Retina (tissue), 1 donor: Measurements from ENCODE around the gene MEPE.

Experiments
- DNase-seq: peaks from one replicate; pipeline ENCODE4 v3.0.0-alpha.2; 2016

MEPE gene

DNA sequence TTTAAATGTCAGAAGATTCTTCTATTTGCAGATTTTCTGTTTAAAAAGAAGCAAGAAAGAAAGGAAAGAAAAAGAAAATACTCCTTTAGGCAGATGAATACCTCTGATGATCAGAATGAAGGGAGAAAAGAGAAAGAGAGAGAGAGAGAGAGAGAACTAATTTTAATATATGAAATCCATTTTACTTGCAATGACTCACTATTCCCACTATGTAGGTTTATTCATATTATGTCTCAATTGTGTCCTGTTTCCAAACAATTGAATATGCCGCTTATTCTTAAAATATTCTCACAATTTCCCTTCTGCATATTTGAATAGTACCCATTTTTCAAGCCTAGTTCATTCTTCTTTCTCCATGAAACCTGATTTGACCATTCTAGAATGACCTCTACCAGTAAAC, 11.7 kb downstream of the MEPE start:
- DNase-seq: no peak

- no peak for DNase-seq
These were observed 13.5 kb downstream of the MEPE start for GRCh38 chr4:87846226-87846625.

DNA sequence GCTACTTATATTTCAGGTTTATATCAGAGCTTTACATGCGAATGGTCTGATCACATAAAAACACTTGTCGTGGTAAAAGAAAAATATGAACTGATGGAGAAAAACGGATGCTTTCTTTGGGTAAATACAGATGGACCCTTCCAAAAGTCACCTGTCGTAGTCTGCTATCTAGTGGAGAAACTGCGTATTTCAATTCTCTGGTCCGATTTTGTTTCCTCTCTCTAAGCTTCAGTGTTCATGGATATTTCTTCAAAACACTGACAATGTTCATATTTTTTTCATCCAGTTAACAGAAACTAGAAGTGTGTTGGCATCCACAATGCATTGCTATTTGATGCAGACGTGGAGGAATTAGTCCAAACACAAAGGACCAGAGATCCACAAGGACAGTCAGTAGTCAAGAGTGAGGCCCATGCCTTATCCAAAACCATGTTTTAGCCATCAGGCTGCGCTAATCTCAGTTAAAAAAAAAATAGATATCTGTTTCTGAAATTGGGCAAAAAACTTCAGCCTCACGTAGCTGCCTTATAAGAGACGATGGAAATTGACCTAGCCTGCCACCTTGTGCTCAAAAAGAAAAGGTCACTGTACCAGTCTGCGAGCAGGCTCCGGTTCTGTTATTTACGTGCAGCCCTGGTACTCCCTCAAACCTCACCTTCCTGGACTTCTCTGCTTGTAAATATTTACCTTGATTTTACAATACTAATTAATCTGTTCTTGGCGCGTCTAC, 16.0 kb downstream of the MEPE start:
- peak; percentile 67 for DNase-seq

DNA sequence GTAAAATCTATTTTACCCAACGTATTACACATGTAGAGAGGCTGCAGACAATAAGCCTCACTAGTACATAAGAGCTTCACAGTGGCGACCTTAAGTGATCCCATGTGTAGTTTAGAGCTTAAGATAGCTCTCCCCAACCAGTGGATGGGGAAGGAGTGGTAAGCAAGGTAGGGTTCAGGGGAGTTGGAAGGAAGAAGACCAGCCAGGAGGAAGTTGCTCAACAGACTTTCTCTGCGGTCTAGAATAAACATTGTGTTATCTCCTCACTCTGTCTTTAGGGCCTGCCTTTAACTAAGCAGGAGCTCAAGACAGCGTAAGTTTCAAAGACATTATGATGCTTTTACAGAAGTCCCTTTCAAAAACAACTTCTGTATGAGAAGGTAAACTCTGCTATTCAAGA, 16.8 kb downstream of the MEPE start:
- DNase-seq: no peak

- DNase-seq: no peak
These were observed 18.6 kb downstream of the MEPE start for GRCh38 chr4:87851332-87851731.

DNA sequence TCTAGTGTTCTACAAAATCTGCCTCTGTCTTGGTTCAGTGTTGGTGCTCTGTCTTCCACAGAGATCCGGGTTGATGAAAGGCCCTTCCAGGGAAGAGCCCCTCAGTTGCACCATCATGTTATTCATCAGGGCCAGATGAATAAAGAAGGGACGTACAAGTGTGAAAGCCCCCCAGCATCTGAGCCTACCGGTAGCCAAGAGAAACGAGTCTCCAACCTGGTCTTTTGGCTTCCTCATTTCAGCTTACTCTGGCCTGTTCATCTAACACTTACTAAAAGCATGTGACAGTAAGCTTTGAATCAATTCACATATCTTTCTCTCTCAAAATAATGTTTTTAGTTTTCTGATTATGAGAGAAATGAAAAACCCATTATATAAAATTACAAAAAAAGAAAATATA, 19.2 kb downstream of the MEPE start:
- DNase-seq: no peak

- peak; percentile 60 for DNase-seq
These were observed 20.3 kb downstream of the MEPE start for GRCh38 chr4:87853108-87853507.

DNA sequence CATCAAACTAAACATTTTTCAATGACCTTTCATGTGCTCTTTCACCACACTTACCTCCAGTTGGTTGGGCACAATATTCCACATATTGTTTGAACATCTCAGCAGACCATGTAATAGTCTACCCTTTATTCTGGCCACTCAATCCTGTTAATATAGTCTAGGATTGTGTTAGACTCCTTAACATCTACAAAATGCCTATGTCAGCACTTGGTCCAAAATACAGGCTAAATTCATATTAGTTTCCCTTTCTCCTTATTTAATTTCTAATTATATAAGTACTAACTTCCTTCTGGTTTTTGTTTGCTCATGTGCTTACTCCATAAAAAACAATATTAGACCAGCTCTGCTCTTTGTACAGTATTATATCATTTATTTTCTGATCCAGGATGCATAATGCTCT, 21.1 kb downstream of the MEPE start:
- DNase-seq: no peak

GRCh38 chr4:87855559-87855958, 22.8 kb downstream of the MEPE start:
- no peak for DNase-seq

DNA sequence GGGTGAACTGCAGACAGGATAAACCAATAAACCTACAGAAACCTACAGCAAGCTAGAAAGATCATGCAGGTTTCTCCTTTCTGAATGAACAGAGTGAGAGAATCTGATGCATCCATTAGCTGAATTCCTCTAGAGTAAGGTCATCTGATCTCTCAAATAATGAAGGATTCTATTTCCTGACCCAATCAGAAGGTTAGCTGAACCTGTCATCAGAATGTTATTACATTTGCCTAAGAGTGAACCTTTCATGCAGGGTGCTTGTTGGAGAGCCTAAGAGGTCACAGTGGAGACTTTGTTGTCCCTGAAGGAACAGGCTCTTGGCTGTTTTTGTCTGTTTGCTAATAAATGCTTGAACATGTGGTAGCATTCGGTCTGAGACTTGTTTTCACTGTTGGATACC, 24.0 kb downstream of the MEPE start:
- DNase-seq: no peak

- no peak for DNase-seq
These were observed 25.0 kb downstream of the MEPE start for GRCh38 chr4:87857789-87858188.

DNA sequence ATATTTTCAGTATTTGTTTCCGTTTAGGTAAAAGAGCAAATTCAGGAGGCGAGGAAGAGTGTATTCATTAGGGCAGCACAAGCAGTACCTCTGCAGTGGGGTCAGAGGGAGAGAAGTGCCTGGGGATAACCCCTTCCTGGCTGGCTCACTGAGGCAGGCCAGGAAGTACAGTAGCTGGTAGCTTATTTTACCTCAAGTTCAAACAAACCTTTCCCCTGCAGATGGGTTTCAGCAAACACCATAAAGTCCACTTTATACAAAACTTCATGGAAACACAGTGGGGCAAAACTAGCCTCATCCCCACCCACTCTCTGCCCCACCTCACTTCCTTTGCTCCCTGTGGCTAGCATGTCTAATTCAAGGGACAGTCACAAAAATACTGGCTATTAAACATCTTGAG, 29.5 kb downstream of the MEPE start:
- DNase-seq: no peak

GRCh38 chr4:87863486-87863885, 30.7 kb downstream of the MEPE start:
- DNase-seq: no peak

- DNase-seq: no peak
These were observed 31.6 kb downstream of the MEPE start for GRCh38 chr4:87864321-87864720.

GRCh38 chr4:87865288-87865687, 32.5 kb downstream of the MEPE start:
- DNase-seq: no peak

DNA sequence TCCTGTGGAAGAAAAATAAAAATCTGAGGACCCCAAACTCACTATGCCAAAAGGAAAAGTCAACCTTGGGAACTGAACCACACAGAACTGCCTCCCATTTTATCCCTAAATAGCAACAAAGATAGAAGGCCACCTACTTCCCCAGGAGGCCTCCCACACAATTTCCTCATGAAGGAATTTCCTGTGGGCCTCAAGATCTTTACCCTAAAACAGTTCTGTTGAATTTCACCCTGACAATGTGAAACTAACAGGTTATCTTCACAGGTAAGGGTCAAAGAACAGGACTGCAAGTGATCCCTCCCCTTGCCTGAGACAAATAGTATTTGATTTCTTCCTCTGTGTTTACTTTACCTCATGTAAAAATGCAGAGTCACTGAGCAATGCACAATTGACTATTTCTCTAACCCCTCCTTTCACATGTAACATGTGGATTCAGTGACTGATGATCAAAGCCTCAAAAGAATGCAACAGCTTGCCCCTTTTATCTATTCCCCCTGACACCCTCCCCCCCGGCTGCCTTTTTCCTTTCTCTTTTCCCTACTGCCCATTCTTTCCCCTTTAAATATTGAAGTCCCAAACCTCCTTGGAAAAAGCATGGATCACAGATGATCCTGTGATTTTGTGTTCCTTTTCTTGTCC, 33.3 kb downstream of the MEPE start:
- DNase-seq: no peak

DNA sequence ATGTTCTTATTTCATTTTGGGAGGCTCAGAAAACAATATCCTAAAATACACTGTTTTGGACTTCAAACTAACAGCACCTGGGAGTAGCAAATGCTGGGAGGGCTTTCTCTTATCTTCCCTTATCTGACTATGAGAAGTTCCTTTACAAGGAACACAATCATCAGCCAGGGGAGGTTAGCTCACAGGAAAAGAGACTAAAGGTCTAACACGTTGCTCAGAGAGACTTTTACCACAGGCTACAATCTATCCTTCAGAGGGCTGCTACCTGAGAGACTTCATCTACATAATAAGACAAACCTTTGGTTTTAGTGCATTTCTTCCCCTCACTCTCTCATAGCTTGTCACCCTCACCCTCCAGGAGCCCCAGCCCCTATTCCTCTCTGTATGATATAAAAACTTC, 35.8 kb downstream of the MEPE start:
- no peak for DNase-seq

DNA sequence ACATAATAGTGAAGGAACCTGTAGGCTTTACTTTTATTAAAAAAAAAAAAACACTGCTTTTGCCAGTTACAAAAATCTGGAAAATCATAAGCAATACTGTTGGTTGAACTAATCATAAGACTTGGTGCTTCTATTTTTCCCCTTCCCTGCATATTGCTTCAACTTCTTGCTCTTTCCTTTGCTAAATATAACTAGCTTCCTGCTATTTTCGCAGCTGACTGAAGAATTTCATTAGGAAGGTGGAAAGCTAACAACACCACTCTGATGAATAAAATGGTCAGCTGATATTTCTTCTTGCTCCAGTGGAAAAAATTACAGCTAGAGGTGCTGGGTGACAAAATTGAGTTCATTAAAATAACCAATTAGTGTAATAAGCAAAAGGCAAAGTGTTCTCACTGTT, 39.3 kb downstream of the MEPE start:
- DNase-seq: no peak

GRCh38 chr4:87875191-87875590, 42.4 kb downstream of the MEPE start:
- DNase-seq: no peak

DNA sequence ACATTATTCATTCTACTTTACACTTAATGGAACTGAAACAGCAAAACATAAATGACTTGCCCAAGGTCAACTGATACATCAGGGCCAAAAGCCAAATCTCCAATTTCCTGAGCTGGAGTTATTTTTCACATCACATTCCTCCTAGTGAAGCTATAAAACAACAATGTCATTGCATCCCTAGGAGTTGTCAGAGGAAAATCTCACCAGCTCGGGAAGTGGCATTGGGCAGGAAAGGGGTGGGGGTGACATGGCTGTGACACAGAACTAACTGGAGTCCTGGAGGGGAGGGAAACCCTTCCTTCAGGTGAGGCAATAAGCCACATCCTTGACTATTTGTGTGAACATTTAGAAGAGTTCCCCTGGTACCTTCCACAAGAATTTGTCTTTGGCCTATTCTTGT, 47.3 kb downstream of the MEPE start:
- DNase-seq: no peak

- DNase-seq: no peak
These were observed 48.3 kb downstream of the MEPE start for GRCh38 chr4:87881115-87881514.

DNA sequence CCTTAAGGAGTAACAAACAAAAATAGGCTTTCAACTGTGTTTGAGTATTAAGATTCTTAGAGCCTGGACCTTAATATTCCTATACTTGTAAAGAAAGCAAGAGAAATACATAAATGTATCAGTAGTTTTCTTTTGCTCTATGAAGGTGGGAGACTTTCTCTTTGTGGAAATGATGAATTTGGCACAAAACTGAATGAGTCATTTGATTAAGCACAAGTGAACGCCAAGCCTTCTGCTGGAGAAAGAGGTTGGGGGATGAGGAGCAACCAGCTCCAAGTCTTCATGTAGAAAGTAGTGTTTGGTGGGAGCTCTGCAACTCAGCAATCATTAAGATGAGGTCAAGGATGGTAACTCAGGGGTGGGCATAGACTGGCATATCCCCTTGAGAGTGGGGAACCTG, 49.6 kb downstream of the MEPE start:
- no peak for DNase-seq

- no peak for DNase-seq
These were observed 50.1 kb downstream of the MEPE start for GRCh38 chr4:87882861-87883260.

GRCh38 chr4:87884976-87885549, 52.3 kb downstream of the MEPE start:
- DNase-seq: no peak

GRCh38 chr4:87886083-87886482, 53.3 kb downstream of the MEPE start:
- no peak for DNase-seq
